Type B pancreatic cell (in vitro differentiated cells): Measurements from ENCODE around the gene PTPN14. TPM values are rescaled to one million over a fixed set of nuclear protein-coding genes. Genes with fewer than 3 reads are reported as not detected.
A peak's percentile ranks its signal among the peaks of the same experiment; 100 is the strongest.

Experiments
- DNase-seq: peaks from one replicate; pipeline ENCODE4 v3.0.0; 2021; ENCODE audit warnings: mixed read lengths; ENCODE audit not compliant: unreplicated experiment; ENCODE audit errors: extremely low spot score
- H3K27ac Mint-ChIP-seq: 2 replicates; pipeline ENCODE4 v1.8.0; 2021; ENCODE audit warnings: mild to moderate bottlenecking, mixed read lengths
- H3K27me3 Mint-ChIP-seq: 2 replicates; pipeline ENCODE4 v1.8.0; 2021; ENCODE audit warnings: mixed read lengths
- H3K36me3 Mint-ChIP-seq: 2 replicates; pipeline ENCODE4 v1.8.0; 2021; ENCODE audit warnings: mixed read lengths
- H3K4me1 Mint-ChIP-seq: one replicate; pipeline ENCODE4 v1.8.0; 2021; ENCODE audit warnings: mixed read lengths; ENCODE audit not compliant: unreplicated experiment
- H3K4me3 Mint-ChIP-seq: 2 replicates; pipeline ENCODE4 v1.8.0; 2021; ENCODE audit warnings: mild to moderate bottlenecking, mixed read lengths
- H3K9me3 Mint-ChIP-seq: 2 replicates; pipeline ENCODE4 v1.8.0; 2021; ENCODE audit warnings: mixed read lengths
- total RNA-seq: library from RNA; stranded (reverse); gene quantifications from 2 replicates; pipeline ENCODE4 v1.2.1, GENCODE V29; 2021; ENCODE audit warnings: low replicate concordance
- TF ChIP-seq, protein P1 (sequence below): fragments of 200-600 bp; sonication (generic); conservative IDR thresholded peaks from 2 replicates; pipeline ENCODE4 v1.5.0; 2021; ENCODE audit warnings: antibody characterized with exemption, mild to moderate bottlenecking

PTPN14 gene
- total RNA-seq, 1 donor from 2014 or later = 29.2 TPM

DNA sequence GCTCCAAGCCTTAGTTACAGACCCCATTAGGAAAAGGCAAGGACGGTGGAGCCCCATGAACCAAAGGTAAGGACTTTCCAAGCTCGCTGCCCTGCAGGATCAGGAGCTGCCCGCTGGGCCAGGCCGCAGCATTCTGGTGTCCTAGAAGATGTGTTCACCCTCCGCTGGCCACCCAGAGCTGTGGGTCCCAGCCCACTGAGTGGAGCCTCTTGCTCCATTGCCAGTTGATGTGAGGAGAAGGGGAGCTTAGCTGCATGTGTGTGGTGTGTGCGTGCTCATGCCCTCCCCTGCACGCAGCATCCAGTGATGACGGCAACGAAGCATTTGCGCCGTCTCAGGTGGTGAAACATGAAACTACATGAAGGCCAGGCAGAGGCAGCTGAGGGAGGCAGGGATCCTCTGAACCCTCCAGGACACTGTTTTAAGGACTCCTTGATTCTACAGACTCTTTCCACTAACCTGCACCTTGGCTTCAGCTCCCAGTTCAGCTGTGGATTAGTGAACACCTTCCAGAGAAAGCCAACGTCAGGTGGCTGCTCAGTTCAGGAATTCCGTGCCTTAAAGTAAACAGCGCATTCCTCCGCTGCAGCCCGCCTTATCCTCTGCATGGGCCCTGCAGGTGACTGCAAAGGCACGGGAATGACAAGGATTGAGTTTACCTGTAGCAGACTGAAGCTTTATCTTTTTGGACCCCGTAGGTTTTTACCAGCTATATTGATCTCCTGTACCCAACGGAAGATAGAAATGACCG is 221.8 kb downstream of the PTPN14 start:
- Mint-ChIP-seq H3K27ac (no peak overlapping the region), H3K9me3 (no peaks in the 10 kb centered on the region), H3K4me3 (no peak overlapping the region), H3K4me1 (peaks cover 19% of the 10 kb centered on the region), H3K27me3 (no peaks in the 10 kb centered on the region), H3K36me3 (peaks cover 3% of the 10 kb centered on the region)
- no peak for DNase-seq
- TF ChIP-seq, protein P1, sequence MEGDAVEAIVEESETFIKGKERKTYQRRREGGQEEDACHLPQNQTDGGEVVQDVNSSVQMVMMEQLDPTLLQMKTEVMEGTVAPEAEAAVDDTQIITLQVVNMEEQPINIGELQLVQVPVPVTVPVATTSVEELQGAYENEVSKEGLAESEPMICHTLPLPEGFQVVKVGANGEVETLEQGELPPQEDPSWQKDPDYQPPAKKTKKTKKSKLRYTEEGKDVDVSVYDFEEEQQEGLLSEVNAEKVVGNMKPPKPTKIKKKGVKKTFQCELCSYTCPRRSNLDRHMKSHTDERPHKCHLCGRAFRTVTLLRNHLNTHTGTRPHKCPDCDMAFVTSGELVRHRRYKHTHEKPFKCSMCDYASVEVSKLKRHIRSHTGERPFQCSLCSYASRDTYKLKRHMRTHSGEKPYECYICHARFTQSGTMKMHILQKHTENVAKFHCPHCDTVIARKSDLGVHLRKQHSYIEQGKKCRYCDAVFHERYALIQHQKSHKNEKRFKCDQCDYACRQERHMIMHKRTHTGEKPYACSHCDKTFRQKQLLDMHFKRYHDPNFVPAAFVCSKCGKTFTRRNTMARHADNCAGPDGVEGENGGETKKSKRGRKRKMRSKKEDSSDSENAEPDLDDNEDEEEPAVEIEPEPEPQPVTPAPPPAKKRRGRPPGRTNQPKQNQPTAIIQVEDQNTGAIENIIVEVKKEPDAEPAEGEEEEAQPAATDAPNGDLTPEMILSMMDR = no peak

DNA sequence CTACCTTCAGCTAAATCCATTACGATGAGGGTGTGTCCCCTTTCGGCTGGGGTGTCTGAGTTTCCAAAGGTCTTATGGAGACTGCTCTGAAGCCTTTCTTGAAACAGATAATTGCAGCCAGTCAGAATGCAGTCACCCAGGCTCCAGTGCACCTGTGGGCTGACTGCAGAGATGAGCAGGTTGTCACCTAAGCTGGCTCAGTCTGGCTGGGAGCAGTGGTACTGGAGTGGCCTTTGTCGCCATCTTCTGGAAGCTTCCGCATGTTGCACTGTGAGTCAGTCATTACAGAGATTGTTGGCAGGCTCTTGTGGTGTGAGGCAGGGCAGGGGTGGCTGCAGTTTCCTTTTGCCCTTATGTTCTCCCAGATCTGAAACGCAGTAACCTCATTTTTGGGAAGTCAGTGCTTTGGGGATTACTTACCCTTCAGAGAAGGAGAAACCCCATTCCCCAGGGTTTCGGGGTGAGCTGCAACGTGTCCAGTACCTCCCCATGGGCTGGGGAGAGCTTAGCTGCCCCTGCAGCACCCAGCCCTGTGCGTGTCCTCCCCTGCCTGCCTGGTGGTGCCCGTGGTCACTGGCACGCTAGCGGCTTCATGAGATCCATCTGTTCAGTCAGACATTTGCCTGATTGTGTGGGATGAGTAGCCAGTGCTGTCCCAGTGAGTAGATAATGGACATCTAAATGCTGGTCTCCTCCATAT is 222.5 kb downstream of the PTPN14 start:
- Mint-ChIP-seq H3K27me3 (no peaks in the 10 kb centered on the region), H3K27ac (no peak overlapping the region), H3K9me3 (no peaks in the 10 kb centered on the region), H3K36me3 (peaks cover 3% of the 10 kb centered on the region), H3K4me1 (peaks cover 19% of the 10 kb centered on the region), H3K4me3 (no peak overlapping the region)
- peak; percentile 81 for DNase-seq
- TF ChIP-seq, protein P1 = peak; percentile 93

DNA sequence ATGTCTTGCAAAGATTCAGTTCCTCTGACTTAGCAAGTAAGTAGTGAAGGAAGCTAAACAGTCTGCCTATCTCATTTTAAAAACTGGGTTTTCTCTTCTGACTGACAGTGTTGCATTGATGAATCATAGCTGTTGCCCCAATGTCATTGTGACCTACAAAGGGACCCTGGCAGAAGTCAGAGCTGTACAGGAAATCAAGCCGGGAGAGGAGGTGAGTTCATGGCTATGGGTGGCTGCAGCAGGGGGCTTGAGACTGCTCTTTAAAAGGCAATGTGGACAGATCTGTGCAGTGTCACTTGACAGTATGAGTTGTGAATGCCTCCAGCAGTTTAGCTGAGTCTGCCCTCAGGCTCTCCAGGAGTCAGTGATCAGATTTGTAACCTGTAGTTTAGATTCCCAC is 223.9 kb downstream of the PTPN14 start:
- Mint-ChIP-seq H3K36me3 (peaks cover 3% of the 10 kb centered on the region), H3K27me3 (no peaks in the 10 kb centered on the region), H3K4me3 (no peak overlapping the region), H3K4me1 (peaks cover 14% of the 10 kb centered on the region), H3K27ac (no peak overlapping the region), H3K9me3 (no peaks in the 10 kb centered on the region)
- TF ChIP-seq, protein P1 = no peak
- no peak for DNase-seq

DNA sequence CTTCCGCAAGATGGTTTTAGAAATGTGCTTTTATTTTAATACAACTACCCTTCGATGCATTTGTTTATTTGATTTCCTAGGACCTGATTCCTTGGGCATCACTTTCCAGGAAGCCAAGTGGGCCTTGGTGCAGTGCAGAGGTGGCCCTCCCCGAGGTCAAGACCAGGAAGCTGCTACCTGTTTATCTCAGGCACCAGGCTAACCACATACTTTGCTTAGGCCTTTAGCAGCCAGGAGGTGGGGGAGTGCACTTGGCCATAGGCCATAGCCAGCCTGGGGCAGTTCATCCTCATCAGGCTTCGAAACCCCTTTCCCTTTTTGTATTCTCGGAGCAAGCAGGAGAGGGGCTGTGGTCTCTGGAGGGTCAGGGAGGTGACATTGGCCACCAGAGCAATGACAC is 225.0 kb downstream of the PTPN14 start:
- DNase-seq = no peak
- Mint-ChIP-seq H3K4me1 (peaks cover 22% of the 10 kb centered on the region), H3K27me3 (no peaks in the 10 kb centered on the region), H3K9me3 (no peaks in the 10 kb centered on the region), H3K27ac (no peak overlapping the region), H3K4me3 (no peak overlapping the region), H3K36me3 (peaks cover 4% of the 10 kb centered on the region)
- TF ChIP-seq, protein P1 = no peak

DNA sequence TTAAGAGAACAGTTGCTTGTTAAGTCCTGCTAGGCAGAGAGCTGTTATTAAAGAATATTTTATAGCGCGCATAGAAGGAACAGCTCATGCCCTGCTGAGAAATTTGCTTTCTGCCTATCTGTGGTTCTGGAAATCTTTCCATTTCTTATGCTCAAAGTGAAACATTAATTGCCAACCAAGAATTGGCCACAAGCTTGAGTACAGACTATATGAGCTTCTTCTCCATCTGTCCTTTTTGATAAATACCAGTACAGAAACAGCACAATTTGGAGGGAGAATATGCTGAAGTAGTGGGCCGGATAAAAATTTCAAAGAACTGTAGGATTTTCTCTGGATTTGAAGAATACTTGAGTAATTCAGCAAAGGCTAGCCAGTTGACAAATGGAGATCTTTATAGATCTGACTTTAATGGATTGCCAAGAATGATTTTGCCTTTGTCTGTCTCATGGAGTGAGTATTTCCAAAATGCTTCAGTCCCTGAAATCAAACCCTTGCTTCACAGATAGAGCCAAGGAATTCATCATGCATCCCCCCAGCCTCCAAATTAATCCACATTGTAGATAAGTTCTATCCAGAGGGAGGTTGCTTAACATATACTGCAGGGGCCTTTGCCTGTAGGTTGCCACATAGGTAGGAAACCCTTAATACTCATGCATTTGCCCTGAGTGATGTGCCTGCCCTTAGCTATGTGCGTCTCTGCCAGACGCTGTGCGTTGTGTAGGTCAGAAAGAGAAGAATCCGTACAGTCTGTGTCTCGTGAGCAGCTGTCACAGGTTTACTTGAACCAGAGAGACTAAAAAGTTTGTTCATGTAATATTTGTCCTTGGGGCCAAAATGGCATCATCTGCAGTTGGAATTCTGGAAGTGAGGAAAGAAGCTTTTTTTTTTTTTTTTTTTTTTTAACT is 226.3 kb downstream of the PTPN14 start:
- Mint-ChIP-seq H3K27me3 (no peaks in the 10 kb centered on the region), H3K4me3 (no peak overlapping the region), H3K4me1 (peaks cover 22% of the 10 kb centered on the region), H3K36me3 (peaks cover 4% of the 10 kb centered on the region), H3K27ac (no peak overlapping the region), H3K9me3 (no peaks in the 10 kb centered on the region)
- TF ChIP-seq, protein P1 = no peak
- no peak for DNase-seq
